A549 treated with dexamethasone at 1 μM for 4 hours (cell line): ENCODE results near the gene SLC52A3. TPM values are rescaled to one million over a fixed set of nuclear protein-coding genes. Genes with fewer than 3 reads are reported as not detected.

Experiments
- total RNA-seq: library from RNA; stranded (reverse); fragments of 200-300 nt; extraction: Qiagen RNA extraction; gene quantifications from 5 replicates; pipeline ENCODE4 v1.2.3, GENCODE V29; 2022

The SLC52A3 gene
- total RNA-seq = 0.34 to 0.60 TPM (median 0.45 TPM) in 5 replicates

DNA sequence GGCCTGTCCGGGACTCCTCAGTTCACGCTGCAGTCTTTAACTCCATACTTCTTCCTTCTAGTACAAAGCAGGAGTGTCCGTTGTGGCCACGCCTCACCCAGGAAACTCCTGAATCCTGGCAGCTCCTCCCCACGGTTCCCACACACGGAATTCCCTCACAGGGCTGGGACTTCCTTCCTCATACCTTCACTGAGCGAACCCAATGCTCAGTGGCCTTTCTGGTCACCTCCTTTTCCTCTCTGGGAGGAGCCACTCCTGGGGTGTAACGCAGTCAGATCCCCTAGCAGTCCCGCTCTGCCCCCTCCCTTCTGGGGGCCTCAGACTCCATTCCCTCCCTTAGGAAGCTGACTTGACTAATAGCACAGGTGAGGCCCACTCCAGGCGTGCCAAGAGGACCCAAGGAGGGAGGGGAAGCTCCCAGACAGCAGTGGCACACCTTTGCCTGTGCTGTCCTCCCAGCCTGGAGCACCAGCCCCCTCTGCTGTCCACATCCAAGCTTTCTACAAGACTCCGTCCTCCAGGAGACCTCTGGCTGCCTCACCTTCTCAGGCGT is at the start of gene SLC52A3:
TSS of gene SLC52A3 (minus strand) at position 75 of the 553 bp plus-strand sequence. CDS start 2,726 bp downstream, outside the sequence.

Other genes with a start within 250 kb of the SLC52A3 start
- 137 to 190 TPM (median 174 TPM) in 5 replicates for gene CSNK2A1, start 224.7 kb downstream of the SLC52A3 start, total RNA-seq
- not detected in 5 replicates for gene TCF15, start 158.2 kb downstream of the SLC52A3 start, total RNA-seq
- 159 to 197 TPM (median 177 TPM) in 5 replicates for gene SRXN1, start 115.3 kb downstream of the SLC52A3 start, total RNA-seq
- gene SCRT2, start 92.7 kb downstream of the SLC52A3 start, total RNA-seq = 0.04 TPM in 1 of 5 replicates, not detected in the others
- 5.1 to 10.5 TPM (median 10.0 TPM) in 5 replicates for gene FAM110A, start 65.2 kb upstream of the SLC52A3 start, total RNA-seq
- gene ANGPT4, start 147.8 kb upstream of the SLC52A3 start, total RNA-seq = 0.02 to 0.04 TPM (median 0.03 TPM) in 4 of 5 replicates, not detected in the other
- not detected in 5 replicates for gene RSPO4, start 233.8 kb upstream of the SLC52A3 start, total RNA-seq